Prostate gland (tissue), 2 donors: ENCODE data around the gene PPP1R2B.

Experiments used
- CTCF ChIP-seq, 4 experiments: fragments of 200-600 bp in 2 of 4; fragments of 450-650 bp in 2 of 4; sonication (generic) in 2 of 4; IDR thresholded peaks; 1 replicate in 3 of 4; 2 replicates in 1 of 4; pipeline ENCODE4 v1.5.1; 2016 to 2019; ENCODE audit warnings: antibody characterized with exemption in 4 of 4, mild to moderate bottlenecking in 2 of 4, moderate library complexity in 2 of 4
- POLR2A ChIP-seq: fragments of 450-650 bp; IDR thresholded peaks from one replicate; pipeline ENCODE4 v1.6.1; 2016; ENCODE audit warnings: antibody characterized with exemption, mild to moderate bottlenecking
- POLR2AphosphoS5 ChIP-seq: sonication (generic); formaldehyde crosslinking; IDR thresholded peaks from one replicate; pipeline ENCODE4 v1.6.1; 2017; ENCODE audit warnings: antibody characterized with exemption

GRCh38 chr5:156846914-156847313 is 3.2 kb upstream of the PPP1R2B start:
- TF ChIP-seq CTCF (IDR thresholded peaks at IDR 0.05), result no peak
- TF ChIP-seq POLR2A, result no peak
- TF ChIP-seq POLR2AphosphoS5, result no peak
